HG02610 (cell line): ENCODE results near the gene JMJD7.

Experiments
- ATAC-seq: cut with Tn5 transposase; IDR thresholded peaks from one replicate; pipeline ENCODE4 v1.9.1; 2021; ENCODE audit warnings: mild to moderate bottlenecking, moderate library complexity; ENCODE audit not compliant: unreplicated experiment

Gene JMJD7

DNA sequence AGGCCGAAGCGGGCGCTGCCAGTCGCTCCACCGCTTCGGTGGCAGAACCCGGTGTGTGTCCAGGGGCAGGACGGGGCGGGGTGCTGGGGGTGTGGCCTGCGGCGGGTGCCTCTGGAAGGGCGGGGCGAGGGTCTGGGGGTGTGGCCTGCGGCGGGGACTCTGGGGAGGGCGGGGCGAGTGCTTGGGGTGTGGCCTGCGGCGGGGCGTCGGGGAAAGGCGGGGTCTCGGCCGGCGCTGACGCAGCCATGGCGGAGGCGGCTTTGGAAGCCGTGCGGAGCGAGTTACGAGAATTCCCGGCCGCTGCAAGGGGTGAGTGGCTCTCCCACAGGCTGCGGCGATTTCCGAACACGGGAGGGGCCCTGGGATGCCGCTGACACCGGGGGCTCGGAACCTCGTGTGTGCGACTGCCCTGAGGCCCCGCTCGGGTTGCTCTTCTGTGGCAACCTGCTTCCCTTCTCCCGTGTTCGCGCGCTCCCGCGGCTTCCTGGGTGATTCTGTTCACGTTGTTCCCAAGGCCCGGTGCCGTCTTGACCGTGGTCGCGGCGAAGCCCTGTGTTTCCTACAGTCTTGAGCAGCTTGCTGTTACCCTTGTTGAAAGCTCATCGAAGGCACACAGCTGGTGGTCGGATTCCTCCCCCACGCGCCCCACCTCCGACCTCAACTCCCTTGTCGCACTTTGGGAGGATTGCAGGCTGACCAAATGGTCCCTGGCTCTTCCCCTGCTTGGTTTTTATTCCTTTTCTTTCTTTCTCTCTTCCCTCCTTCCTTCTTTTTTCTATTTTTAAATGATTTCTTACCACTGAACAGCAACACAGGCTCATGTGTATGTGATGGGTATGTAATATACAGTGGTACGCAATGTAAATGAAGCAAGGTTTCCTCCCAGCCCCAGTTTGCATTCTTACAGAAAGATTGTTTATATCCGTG lies at the start of gene JMJD7:
JMJD7 (plus strand) TSS at position 213 of the 927 bp plus-strand sequence; CDS start at position 246, 33 bp downstream.
- ATAC-seq, result peak; percentile 72

GRCh38 chr15:41778521-41778920 lies 49.4 kb upstream of the JMJD7 start:
- ATAC-seq, result no peak

DNA sequence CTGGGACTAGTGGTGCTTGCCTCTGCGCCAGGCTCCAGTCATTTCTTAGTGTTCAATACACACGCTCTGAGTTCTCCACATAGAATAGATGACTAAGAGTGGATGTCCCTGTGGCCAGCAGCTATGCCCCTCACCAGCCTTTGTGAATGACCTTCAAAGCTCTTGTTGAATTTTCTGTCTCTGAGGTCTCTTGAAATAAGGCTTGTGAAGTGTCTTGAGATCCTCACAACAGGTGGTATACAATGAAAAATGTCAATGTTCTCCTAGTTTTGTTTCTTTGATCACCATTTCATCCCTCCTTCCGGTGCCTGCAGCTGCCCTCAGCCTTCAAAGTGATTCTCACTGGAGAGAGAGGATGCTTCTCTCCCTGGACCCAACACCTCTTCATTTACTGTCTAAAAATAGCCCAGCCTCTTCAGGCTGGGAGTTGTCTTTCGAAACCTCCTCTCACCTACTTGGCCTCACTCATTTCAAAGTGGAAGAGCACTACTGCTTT lies 48.2 kb upstream of the JMJD7 start:
- no peak for ATAC-seq

GRCh38 chr15:41780266-41780665 lies 47.6 kb upstream of the JMJD7 start:
- ATAC-seq, result no peak

DNA sequence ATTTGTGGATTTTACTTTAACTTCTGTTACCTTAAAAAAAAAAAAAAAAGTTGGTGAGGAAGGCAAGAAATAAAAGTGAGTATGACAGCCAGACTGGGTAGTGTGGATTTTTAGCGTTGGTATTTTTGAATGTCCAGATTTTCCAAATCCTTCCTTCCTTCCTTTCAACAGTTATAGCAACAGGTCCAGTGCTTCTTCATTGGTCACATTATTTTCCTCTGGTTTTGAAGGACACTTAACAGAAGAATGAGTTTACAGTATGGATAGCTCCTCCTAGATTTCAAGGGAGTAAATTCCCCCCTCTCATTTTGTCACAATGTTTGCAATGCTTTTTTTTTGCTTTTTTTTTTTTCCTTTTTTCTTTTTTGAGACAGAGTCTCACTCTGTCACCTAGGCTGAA lies 47.2 kb upstream of the JMJD7 start:
- ATAC-seq, result no peak

GRCh38 chr15:41782371-41783282 lies 45.3 kb upstream of the JMJD7 start:
- ATAC-seq, result peak; percentile 44

GRCh38 chr15:41783296-41783695 lies 44.6 kb upstream of the JMJD7 start:
- ATAC-seq, result no peak

DNA sequence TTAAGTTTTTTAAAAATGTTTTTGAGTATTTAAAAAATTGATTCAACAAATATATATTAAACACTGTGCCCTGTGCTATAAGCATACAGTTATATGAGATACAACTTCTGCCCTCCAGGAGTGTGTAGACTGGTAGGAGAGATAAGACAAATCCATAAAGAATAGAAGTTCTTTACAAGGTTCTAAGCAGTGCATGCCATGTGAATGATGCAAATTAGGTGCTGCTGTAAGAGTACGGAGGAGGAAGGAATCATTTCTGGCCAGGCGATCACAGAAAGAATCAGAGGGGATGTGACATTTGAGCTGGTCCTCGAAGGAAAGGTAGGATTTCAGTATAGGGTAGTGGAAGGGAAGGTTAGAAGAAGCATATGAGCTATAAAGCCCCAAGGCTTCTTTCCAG lies 39.6 kb upstream of the JMJD7 start:
- no peak for ATAC-seq

GRCh38 chr15:41789236-41789635 lies 38.7 kb upstream of the JMJD7 start:
- ATAC-seq, result no peak

GRCh38 chr15:41789662-41790061 lies 38.2 kb upstream of the JMJD7 start:
- ATAC-seq, result no peak

- ATAC-seq, result no peak
Measured at GRCh38 chr15:41790169-41790568, 37.7 kb upstream of the JMJD7 start.

DNA sequence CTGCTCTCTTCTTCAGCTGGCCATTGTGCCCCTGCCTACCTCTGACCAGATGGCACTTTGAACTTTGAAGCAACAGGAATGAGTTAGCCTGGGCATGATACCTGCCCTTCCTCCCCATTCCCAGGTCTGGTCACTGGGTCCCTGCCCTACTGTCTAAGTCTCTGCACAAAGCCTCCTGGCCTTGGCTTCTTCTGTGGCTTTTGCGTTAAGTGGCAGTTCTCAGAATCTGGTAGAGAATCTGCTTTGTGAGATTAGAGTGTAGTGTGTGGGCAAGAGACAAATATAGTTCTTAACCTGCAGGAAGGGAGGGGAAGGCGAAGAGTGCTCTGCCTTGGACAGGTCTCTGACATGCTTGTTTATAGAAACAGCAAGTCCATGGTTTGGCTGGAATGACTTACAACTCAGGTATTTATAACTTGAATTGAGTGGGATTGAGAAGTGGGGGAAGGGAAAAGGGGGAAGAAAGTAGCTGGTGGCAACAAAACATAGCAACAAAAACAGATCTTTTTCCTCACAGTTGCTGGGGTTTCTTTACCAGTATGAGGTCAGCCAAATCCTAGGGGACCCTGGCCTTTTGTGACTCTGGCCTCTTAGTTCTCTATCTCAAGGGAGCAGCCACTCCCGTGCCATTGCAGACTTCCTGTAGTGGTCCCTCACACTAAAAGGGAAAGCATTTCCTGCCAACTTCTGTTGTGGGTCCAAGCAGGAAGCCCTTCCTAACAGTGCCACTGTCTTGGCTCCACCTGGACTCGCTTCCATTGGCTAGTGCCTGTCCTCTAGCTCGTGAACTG lies 36.9 kb upstream of the JMJD7 start:
- ATAC-seq, result no peak

DNA sequence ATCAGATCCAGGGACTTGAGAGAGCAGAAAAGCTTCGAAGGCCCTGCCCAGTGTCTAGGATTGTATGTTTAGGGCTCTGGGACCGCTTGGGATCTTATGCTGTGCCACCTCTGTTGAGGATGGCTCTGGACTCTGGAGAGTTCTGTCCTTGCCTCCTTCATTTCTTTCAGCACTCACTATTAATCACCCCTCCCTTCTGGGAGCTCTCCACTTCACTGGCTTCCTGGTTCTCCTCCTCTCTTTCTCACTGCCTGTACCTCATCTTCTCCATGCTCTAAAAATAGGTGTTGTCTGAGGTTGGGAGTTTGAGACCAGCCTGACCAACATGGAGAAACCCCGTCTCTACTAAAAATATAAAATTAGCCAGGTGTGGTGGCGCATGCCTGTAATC lies 36.4 kb upstream of the JMJD7 start:
- ATAC-seq, result no peak

DNA sequence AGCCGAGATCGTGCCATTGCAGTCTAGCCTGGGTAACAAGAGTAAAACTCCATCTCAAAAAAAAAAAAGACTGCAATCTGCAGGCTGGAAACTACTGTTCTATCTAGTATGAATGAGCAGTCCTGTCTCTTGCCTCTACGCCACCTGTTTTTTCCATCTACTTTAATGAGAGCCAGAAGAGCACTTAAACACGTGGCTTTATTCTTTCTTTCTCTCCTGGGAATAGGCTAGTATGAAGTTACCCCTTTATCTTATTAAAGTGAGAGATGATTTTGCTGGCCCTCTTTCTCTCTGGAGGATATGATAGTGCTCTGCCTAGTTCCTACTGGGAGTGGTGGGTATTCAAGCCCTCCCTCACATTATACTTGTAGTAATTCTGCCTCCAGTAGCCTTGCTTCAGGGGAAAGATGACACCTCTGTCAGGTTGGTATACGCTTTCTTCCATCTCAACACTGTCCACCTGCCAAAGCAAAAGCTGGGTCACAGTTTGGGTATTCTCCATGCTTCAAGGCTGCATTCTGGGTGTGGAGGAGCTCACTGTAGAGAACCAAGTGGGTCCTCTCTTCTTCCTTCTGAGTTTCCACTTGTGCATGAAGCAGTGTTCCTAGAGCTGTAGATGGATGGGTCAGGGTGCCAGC lies 35.8 kb upstream of the JMJD7 start:
- ATAC-seq, result no peak

- ATAC-seq, result no peak
Measured at GRCh38 chr15:41794081-41794480, 33.8 kb upstream of the JMJD7 start.

DNA sequence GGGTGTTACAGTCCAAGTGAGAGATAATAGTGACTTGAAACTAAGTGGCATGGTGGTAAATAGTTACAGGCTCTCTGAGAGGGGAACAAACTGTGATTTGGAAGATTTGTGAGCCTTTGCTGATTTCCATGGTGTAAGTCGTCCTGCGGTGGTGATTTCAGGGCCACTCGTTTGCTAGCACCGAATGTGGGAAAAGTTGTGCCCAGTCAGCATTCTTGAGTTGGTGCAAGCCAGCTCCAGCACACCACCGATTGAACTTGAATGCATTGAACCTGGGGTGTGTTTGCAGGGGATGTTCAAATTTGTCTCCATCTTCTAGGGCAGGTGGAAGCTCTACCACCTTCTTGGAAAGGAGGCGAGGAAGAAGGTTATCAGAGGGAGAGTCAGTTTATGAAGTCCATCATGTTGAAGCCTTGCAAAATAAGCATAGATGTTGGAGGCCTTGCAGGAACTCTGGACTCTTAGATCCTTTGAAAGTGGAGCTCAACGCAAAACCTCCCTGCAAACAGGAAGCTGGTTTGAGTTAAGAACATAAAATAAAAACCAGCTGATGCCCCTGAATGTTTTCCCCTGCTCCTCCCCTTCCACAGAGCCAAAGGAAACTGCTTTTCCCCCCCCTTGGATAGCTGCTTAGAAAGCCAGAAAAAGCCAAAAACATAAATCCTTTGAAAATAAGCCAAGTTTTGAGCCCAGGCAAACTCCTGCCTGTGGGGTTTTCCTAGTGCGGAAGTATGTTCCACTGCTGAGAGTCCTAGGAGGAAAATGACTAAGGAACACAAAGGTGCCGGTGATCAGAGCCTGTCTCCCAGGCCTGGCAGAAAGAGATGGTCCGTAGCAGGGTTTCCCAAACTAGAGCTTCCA lies 31.7 kb upstream of the JMJD7 start:
- no peak for ATAC-seq

DNA sequence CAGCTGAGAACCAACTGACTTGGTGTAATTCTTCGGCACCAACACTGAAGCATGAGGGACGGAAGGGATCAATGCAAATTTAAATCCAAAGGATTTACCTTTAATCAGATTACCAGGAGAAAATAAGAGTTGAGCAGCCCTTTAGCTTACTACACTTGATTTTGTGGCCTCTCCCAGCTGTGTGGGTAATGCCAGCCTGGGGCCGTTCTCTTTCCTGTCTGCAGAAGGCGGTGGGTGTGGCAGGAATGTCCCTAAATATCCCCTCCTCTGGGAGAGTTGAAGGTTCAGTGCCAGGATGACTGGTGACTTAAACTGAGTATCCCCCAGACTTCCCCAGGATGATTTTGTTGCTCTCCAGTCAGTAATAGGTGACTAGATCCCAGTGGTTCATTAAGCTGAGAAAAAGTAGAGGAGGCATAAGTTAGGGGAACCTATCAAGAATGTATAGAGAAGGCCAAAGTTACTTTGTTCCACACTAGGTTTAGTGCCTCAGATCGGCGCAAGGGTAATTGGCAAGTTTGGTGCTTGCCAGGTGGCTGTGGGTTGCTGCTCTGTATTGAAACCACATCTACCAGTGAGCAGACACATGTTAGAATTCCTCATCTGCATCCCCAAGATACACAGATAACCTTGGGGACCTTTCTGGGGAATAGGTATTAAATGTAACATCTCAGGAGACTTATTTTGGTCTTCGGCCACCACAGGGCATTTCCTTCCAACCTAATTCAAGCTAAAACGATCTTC lies 30.5 kb upstream of the JMJD7 start:
- ATAC-seq, result no peak

DNA sequence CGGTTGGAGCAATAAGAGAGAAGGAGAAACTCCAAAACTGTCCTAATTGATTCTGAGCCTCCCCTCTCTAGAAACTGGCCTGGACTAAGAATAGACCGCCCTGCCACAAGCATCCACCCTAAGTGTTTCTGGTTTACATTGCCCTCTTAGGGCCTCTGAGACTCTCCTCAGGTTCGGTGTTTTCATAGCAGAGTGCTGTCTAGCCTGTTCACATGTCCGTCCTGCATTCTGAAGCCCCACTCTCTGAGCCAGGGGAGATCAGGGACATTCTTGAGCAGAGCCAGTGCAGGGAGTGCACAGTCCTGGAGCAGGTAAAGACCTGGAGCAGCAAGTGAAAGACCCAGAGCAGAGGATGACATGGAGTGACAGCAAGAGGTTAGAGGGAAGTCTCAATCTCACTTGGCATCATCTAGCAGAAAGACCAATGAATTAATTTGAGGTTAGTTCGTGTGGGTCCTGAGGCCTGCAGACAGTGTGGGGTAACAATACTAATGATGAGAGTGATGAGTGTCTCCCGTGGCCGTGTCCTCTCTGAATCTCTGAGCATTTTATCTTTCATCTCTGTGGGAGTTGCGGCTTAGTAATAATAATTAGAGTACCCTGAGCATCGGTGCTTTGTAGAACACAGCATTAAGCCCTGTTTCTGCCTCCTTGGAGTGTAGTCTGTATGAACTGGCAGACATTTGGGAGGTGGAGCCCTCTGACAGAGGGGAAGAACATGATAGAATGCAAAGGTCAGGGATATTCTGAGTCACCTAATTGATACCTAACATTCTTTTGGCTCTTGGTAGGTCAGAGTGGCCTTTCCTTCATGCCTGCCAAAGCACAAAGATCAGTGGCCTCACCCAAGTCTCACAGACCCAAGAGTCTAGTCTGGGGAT lies 29.0 kb upstream of the JMJD7 start:
- peak; percentile 46 for ATAC-seq
